GM19455 (cell line): ENCODE data around the gene RCOR2.

ENCODE experiments used
- ATAC-seq: cut with Tn5 transposase; IDR thresholded peaks from one replicate; pipeline ENCODE4 v1.9.1; 2021; ENCODE audit not compliant: unreplicated experiment

RCOR2 gene

DNA sequence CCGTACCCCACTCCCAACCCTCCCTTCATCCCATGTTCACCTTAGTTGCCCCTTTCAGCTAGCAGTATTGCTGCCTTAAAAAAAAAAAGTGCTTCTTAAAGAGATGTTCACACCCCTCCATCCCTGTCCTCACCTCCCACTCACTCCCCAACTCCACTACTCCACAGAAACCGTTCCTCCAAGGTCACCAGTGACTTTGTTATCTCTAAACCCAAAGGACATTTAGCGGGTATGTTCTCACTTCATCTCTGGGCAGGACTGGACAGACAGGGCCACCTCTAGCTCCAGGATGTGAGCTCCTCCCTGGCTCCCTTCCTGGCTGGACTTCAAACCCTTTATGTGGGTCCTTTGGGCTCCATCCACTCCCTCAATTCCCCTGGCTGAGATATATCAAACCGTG is 6.4 kb upstream of the RCOR2 start:
- ATAC-seq, result no peak

DNA sequence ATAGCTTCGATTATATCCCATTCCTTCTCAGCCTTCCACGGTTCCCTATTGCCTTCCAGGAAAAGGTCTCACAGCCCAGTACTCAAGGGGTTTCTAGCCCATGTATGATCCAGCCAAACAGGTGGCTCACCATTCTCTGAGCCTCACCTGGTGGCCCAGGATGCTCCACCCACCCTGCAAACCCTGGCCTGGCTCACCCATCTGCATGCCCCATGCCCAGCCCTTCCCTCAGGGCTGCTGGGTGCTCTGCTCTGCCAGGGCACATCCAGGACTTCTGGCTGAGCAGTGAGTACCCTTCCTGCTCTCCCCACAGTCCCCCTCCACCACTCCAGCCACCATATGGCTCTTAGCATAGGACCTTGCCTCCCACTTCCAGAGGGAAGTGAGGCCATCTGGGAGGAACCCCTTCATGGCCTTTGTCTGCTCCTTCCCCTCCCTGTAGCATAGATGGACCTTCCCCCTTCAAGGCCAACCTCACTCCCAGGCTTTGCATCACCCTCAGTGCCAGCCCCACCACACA is 5.8 kb upstream of the RCOR2 start:
- ATAC-seq, result no peak

DNA sequence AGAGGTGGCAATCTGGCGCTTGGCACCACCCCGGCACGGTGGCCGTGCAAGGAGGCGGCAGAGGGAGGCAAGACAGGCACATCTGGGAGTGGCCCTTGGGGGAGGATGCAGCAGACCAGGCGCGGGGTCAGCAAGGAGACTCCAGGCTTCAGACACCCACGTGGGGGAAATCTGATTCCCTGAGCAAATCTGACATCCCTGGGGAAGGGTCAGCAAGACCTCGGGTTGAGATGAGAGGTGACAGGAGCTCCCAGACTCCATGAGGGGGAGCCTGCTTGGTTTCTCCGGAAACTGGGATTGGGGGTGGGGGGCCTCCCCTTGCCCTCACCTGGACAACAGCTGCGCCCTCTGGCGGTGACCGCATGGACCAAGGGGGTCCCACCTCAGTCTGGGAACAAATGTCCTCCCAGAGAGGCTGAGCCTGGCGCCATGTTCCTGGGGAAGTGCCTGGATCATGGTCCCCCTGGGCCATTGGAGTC is 4.0 kb upstream of the RCOR2 start:
- no peak for ATAC-seq

DNA sequence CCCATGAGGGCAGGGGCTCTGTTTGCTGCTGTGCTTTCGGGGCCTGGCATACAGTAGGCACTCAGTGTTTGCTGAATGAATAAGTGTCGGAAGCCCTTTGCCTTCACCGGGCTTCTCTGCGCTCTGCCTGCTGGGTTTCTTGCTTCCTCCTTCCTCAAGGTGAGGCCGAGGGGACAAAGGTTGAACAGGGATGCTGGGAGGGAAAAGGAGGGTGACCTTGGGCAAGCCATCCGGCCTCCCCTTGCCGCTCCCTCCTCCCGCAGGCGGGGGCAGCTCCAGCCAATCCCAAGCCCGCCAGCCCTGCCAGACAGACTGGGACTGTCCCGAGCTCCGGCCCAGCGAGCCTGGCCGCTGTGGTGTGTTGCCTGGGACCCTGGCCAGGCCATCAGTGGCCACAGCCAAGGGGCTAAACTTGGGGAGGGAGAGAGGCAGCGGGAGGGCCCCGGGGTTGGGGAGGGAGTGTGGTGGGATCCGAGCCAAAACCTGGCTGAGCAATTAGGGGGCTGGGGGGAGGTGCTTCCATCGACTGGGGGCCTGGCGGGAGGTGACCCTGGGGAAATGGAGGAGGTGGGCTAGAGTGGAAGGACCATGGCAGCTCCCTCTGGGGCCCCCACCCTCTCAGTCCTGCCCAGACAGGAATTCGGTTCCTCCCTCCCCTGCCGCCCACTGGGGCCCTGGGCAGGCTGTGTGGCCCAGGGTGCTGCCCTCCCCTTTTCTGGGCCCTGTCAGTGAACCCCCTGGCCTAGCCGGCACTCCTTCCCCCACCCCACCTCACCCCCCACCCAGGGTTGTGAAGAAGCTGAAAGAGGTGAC is 3.4 kb upstream of the RCOR2 start:
- ATAC-seq, result no peak

DNA sequence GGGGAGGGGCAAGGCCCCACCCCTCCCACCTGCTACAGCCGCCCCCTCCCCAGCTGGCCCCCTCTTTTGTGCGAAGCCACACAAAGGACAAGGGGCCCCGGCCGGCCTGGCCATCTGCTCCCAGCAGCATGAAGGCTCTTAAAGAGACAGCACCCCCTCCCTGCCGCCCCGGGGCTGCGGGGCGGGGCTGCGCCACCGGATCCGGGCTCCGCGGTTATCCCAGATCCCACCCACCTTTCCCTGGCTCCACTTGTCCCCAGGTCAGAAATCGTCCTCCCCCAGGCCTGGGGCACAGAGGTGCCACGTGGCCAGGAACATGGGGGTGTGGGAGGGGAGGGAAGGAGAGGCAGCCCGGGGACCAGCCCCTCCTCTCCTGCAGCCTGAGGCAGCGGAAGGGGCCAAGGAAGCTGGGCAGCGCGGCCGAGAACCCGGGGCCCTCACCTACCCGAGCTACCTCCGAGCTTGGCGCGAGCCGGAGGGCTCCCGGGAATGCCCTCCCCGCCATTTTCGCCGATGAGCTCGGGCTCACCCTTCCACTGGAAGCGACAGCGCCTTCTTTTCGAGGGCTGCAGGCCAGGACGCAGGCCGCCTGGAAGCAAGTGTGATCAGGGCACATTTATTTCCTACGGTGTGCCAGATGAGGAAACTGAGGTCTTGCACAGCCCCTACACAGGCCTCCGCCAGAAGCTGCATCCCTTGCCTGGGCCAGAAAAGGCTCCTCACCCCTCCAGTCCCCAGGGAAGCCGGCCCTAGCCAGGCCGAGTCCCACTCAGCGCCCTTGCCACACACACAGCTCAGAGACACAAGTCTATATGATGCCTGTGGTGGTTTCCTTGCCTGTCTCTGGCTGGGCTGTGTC is 2.5 kb upstream of the RCOR2 start:
- ATAC-seq, result no peak

DNA sequence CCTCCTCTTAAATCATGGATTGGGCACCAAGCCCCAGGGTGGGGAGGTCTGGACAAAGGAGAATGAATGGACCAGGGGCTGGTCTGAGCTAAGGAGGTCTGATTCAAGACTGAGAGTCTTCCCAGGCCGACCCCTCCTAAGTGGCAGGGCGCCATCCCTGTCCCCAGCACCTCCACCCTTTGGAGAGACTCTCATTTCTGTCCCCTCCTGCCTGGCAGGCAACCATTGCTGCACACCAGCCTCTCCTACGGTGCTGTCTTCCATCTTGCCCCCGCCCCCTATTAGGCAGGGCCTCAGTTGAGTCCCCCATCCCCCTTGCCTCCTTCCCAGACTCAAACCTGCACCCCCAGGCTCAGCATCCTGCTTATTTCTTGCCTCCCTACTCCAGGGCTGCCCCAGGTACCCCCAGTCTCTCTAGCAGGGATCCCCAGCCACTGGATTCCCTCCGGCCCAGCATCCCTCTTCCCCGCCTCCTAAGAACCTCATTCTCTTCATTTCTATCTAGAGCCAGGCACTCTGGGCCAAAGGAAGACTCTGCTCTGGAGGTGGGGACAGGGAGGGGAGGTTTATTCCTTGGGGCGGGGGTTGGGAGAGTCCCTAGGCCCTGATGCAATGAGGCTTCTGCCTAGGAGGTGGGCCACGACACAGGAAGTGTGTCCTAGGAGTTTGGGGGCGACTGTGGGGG is 1.7 kb upstream of the RCOR2 start:
- no peak for ATAC-seq

DNA sequence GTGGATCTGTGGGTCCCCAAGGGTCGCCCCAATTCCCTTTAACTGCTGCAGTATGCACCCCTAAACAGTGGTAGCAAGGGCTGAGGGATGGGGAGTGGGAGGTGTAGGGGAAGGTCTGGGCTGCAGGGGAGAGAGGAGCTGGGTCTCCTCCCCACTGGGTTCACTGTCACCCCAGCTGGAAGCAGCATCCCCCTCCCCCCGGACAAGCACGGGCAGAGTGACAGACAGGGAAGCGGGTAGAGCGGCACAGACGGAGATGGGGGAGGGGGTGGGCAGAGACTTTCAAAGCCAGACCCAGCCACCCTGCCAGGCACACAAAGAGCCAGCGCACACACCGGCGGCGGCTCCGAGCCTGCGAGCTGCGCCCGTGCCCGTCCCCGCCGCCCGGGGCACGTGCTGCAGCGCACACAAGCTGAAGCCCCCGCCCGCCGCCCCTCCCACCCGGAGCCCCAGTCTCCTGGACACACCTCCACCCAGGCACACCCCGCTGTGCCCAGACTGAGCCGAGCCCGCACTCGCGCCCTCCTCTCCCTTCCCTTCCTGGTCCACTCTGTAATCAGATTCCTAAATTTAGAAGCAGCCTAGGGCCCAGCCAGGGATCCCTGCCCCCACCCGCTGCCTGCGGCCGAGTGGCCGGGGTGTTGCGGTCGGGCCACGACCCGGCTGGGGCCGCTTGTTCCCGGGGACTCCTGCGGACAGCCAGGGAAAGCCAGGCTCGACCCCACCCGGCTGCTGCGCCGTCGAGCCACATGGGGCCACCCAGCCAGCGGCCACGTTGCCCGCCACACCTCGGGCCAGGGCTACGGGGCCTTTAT is 935 bp upstream of the RCOR2 start:
- no peak for ATAC-seq

DNA sequence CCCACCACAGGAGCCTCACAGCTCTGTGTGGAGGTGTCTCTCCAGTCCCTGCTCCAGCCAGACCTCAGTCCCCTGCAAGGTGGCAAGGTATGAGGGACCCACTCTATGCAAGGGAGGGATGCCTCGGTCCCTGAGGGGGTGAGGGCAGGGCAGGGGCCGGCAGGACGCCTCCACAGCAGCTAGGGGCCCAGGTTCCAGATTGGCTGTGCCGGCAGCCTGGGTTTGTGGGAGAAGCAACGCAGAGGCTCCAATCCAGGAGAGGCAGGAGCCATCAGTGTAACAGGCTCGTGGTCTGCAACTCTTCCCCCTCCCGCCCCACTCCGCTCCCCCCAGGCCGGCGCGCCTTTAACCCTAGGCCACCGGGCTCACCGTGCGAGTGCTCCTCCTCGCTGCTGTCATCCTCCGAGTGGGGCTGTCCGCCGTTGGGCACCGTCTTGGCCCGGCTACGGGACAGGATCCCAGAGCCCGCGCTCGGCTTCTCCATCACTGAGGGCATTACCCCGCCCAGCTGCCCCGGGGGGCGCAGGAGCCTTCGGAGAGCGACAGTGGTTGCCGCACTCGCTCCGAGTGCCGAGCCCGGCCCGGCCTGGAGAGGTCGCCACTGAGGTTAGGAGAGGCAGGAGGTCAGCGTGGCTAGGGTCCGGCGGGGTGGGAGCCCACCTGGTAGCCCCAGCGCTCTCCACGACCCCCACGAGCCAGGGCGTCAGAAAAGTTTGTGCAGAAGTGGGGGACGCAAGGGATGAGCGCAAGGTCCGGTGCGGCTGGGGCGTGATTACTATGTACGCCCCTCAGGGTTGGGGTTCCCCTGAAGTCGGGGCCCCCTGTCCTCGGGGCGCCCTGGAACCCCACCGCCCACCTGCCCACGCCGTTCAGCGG is 765 bp downstream of the RCOR2 start:
- ATAC-seq, result no peak

DNA sequence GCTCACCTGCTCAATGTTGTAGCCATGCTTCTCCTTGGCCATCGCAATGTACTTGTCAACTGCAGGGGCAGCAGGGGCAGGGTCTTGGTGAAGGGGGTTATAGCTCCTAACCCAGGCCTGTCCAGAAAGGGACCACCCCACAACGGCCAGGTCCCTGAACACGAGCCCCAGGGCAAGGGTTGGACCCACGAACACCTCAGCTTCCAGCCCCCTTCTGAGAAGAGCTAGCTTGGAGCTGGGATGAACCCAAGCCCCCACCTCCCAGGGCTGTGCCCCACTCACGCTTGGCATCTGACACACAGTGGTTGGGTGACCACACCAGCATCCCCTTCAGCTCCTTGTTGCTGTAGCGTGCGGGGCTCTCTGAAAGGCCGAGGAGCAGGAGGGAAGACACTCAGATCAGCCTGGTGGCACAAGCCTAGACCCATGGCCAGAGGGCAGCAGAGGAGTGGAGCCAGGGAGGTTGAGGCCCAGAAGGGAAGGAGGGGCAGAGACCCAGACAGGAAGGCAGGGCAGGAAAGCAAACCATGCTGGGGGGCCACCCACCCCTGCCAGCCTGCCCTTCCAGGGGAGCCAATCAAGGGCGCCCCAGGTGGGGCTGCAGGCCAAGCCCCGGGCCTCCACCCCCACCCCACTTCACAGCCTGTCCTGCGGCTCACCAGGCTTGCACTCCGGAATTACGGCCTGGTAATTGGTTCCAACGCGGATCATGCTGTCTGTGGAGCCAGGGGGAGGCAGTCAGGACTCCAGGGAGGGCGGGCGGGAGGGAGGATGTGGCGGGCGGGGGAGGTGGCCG is 1.9 kb downstream of the RCOR2 start:
- ATAC-seq, result no peak

DNA sequence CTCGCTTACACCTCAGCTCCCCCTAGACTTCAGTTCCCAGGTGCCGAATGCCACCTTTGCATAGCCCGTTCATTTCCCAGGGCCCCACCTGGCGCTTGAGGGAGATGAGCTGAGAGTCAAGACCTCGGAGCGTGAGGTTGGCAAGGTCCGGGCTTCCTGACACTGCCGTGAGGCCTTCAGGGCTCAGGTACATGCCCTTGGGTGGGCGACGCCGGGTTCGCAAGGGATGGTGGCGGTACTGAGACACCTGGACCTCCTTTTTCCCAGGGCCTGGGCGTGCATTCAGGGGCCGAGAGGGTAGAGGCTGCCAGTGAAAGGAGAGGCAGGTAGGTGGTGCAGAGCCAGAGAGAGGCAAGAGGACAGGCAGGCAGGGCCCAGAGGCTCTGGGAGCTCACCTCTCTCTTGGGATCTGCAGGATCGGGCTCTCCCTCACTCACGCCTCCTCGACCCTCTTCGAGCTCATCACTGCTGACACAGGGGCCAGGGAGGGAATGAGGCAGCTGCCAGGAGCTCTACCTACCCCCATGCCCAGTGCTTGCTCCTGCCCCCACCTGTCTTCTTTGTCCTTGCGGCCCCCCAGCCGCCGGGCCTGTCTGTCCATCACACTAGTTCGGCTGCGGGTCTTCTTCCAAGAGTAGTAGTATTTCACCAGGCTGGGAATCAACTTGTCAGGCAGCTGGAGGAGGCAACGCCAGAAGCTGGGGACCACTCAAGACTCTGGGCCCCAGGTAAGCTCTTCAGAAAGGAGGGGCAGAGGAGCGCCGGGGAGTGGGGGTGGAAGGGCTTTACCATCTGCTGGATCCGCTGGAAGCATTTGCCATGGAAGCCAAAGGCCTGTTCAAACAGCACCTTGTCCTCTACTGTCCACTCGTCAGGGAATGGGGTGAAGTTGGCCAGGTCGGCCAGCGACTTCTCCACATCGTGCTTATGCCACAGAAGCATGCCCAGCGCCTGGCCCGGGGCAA is 2.8 kb downstream of the RCOR2 start:
- ATAC-seq, result no peak

DNA sequence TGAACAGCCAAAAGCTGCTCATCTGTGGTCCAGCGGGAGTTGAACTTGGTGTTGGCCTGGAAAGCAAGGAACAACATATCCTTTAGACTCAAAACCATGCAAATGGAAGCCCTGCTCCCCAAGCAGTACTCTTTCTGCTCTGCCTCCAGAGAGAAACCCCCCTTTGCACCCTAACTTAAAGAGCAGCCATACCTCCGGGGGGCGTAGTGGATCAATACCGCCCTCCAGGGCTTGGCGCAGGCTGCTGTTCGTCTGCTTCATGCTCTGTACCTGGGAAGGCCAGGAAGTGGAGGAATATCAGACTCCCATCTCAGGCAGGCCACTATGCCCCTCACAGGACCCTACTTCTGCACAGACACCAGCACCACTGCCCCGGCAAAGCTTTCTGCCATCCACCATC is 4.3 kb downstream of the RCOR2 start:
- no peak for ATAC-seq

DNA sequence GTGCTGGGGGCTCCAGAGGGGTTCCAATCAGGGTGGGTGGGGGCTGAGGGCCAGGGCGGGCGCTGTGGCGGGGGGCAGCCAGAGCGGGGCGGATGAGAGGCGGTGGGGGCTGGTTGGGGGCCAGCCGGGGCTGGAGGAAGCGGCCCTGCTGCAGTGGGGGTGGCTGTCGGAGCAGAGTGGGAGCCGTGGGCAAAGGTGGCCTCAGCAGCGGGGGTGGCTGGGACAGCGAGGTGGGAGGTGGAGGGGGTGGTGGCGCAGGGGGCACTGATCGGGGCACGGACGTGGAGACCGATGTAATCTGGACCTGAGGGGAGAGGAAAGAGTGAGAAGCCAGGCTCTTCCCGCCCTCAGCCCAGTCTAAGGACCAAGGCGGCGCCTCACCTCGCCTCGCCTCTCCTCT is 5.1 kb downstream of the RCOR2 start:
- no peak for ATAC-seq

DNA sequence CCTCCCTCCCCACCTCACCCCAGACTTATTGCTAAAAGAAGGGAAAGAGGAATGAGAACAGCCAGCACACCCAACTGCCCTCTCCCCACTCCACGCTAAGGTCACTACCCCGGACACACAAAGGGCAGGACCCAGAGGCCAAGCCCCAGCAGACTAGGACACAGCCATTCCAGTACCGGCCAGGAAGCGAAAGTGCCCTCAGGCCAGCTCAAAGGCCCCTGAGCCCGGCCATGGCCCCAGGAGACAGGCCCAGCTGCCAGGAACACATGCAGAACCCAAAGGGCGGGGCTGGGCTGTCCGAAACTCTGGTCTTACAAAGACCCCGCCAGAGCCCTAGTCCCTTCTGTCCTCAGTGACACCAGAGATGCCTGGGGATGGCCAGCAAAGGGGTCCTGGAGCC is 5.5 kb downstream of the RCOR2 start:
- ATAC-seq, result no peak

DNA sequence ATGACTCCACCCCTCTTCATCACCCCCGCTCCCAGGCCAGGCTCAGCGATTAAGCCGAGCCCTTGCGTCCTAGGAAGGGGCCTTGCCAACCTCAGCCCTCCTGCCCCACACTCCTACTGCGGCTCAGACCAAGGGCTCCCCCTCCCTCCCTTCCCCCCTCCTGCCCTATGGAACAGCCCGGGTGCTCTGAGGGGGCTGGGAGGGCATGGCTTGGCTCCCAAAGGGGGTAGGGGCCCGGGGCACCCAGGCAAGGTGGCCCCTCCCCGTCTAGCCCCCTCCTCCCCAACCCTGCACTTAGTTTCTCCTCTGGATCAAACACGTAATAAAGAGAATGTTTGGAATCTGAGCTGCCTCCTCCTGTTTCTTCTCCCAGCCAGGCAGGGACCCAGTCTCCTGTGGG is 6.3 kb downstream of the RCOR2 start:
- no peak for ATAC-seq

DNA sequence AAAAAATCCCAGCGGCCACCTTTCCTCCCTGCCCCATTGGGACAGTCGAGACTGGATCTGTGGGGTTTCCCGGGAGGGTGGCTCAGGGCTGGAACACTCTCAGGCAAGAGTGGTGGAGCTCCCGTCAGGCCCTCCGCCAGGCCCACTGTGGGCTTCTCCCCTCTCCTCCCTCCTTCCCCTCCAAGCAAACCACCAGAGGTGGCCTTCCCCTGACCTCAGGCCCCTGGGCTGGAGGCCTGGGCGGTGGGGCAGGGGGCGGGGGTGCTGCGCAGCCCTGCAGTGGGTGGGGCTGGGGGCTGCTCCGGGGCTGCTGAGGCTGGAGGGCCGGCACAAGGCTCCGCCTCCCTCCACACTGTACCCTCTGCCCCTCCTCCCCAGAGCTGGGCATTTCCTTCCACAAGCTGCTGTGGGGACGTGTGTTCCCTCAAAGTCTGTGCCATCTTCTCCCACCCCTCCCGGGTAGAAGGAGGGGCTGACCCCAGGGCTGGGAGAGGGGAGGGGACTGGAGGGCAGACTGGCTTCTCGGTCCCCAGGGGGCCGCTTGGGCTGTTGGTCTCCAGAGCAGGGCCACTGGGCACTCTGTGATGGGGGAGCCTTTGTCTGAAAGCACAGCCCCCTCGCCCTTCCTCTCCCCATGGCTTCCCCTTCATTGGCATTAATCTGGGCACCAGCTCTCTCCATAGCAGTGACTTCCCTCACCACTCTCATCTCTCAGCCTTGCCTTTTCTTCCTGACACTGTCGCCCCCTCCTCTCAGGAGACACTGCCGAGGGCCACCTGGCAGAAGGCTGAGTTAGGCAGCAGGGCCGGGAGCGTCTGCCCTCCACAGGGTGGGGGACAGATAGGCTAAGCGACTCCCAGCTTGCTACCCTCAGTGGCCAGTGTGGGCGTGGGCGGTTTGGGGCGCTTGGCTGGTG is 7.1 kb downstream of the RCOR2 start:
- no peak for ATAC-seq

DNA sequence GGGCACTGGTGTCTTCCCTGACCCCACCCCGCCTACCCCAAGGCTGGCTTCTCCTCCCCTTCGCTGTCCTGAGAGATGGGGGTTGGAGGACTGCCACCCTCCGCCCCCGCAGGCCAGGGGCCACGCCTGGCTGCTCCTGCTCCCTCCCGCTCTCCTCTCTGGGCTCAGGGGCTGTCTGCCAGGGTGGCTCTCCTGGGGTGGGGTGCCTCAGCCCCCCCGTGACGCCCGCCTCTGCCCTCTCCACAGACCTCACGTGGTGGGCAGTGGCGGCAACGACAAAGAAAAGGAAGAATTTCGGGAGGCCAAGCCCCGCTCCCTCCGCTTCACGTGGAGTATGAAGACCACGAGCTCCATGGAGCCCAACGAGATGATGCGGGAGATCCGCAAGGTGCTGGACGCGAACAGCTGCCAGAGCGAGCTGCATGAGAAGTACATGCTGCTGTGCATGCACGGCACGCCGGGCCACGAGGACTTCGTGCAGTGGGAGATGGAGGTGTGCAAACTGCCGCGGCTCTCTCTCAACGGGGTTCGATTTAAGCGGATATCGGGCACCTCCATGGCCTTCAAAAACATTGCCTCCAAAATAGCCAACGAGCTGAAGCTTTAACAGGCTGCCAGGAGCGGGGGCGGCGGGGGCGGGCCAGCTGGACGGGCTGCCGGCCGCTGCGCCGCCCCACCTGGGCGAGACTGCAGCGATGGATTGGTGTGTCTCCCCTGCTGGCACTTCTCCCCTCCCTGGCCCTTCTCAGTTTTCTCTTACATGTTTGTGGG is 8.1 kb downstream of the RCOR2 start:
- ATAC-seq, result no peak
